GM21528 (cell line): ENCODE data around the gene FBXO24.
"Not testable (repeated sequence)": the region's sequence is repeated elsewhere in the genome, so short reads cannot be mapped to it uniquely, and the experiment has no call there.

ENCODE experiments used
- ATAC-seq: cut with Tn5 transposase; IDR thresholded peaks from one replicate; pipeline ENCODE4 v1.9.1; 2021; ENCODE audit warnings: mild to moderate bottlenecking, moderate library complexity; ENCODE audit not compliant: unreplicated experiment, low FRiP score

The FBXO24 gene, protein sequence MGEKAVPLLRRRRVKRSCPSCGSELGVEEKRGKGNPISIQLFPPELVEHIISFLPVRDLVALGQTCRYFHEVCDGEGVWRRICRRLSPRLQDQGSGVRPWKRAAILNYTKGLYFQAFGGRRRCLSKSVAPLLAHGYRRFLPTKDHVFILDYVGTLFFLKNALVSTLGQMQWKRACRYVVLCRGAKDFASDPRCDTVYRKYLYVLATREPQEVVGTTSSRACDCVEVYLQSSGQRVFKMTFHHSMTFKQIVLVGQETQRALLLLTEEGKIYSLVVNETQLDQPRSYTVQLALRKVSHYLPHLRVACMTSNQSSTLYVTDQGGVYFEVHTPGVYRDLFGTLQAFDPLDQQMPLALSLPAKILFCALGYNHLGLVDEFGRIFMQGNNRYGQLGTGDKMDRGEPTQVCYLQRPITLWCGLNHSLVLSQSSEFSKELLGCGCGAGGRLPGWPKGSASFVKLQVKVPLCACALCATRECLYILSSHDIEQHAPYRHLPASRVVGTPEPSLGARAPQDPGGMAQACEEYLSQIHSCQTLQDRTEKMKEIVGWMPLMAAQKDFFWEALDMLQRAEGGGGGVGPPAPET

DNA sequence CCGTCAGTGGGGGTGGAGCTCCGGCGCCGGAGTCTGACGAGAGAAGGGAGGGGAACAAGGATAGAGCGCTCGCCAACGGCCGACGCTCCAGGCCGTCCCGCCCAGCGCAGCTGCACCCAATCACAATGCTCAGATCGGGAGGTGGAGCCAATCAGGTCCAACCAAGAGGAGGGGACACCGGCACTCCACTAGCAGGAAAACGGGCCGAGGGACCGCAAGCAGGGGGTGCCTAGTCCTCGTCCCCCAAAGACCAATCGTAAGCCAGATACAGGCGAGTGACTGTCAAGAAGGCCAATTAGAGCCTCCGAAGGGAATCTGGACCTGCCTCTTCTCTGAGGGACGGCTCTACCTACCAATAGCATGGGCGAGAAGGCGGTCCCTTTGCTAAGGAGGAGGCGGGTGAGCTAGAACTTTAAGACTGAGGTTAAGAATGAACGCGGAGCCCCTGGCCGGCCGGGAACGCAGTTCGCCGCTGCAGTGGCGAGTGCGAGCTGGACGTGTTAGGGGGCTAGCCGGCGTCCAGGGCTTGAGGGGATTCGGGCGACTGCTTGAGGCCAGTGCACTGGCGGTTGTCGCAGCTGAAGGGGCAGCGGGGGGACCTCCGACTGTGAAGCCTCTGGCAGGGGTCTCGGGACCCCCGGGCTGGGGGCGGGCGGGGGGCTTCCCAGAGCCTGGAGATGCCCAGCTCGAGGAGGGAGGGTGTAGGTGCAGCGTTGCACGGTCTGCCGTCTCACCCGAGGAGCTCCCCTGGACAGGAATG is at the start of gene FBXO24:
Gene FBXO24, plus strand, starts transcription at position 63 of the 760 bp plus-strand sequence. Its CDS starts 298 bp downstream, at position 361.
- peak; percentile 83 for ATAC-seq

- not testable (repeated sequence) for ATAC-seq
These were observed 49.4 kb upstream of the FBXO24 start for GRCh38 chr7:100536695-100537094.

DNA sequence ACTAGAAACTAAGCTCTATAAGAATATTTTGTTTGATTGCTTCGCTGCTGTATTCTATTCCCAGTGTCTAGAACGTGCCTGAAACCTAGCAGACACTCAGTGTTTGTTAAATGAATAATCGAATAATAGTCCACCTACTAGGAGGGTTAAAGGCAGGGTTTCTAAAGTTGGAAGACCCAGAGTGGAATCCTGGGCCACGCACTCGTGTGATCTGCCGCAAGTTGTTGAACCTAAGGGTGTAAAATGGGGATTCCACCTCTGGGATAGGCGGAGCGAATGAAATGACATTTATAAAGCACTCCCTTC is 47.8 kb upstream of the FBXO24 start:
- ATAC-seq = no peak

GRCh38 chr7:100538654-100539435 is 47.3 kb upstream of the FBXO24 start, which contains the start of gene AGFG2:
Gene AGFG2 (plus strand): TSS chr7:100539203. CDS start chr7:100539347, 144 bp downstream.
- peak; percentile 94 for ATAC-seq

GRCh38 chr7:100539436-100540006 is 46.6 kb upstream of the FBXO24 start:
- no peak for ATAC-seq

- no peak for ATAC-seq
These were observed 45.9 kb upstream of the FBXO24 start for GRCh38 chr7:100540073-100540723.

GRCh38 chr7:100541309-100541708 is 44.8 kb upstream of the FBXO24 start:
- not testable (repeated sequence) for ATAC-seq

GRCh38 chr7:100543586-100543985 is 42.5 kb upstream of the FBXO24 start:
- ATAC-seq = no peak

- no peak for ATAC-seq
These were observed 41.7 kb upstream of the FBXO24 start for GRCh38 chr7:100544386-100544785.

DNA sequence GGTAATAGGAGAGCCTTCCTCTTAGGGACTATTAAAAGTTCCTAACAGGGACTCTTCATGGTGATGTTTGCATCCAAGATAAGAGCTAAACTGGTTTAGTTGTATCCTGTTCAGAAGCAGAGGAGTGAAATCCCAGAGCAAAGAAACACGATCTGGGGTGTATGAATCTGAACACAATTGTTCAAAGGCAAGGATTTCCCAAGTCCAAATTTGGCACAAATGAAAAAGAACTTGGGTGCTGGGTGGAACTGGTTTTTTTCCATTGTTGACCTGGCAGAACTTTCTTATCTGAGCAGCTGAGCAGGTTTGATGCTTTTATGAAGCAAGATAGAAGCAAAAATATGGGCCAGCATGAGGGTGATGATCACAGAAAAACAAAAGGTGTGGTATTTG is 41.2 kb upstream of the FBXO24 start:
- ATAC-seq = no peak

DNA sequence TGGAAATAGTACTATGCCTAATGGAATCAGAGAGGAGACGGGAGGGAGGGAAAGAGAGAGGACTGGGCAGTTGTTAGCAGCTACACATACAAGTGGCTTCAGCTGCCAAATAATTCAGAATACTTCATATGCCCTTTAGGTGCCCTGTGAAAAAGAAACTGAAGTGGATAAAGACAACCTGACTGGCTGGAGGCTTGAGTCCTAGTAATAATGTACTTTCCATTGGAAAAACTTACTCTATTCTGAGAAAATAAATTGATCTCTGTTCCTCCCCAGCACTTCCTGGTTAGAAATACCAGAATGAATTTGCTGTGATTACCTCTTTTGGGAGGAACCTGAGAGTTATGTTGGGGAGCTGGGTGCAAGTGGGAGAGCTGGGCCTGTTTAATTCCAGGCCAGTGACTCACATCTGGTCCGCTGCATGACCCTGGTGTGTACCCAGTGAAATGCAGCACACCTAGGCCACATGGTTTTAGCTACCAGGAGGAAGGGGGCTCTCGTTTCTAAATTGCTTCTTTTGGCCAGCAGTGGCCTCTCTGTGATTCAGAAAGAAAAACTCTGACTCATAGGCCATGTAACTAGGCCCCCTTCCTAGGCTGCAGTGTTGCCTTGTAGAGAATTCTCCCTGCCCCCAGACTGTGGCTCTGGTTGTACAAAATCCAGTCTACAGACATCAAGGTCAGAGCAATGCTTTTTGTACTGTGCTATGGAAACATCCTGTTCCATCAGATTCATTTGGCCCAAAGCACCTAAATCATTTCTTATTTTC is 40.6 kb upstream of the FBXO24 start:
- ATAC-seq = peak; percentile 43

DNA sequence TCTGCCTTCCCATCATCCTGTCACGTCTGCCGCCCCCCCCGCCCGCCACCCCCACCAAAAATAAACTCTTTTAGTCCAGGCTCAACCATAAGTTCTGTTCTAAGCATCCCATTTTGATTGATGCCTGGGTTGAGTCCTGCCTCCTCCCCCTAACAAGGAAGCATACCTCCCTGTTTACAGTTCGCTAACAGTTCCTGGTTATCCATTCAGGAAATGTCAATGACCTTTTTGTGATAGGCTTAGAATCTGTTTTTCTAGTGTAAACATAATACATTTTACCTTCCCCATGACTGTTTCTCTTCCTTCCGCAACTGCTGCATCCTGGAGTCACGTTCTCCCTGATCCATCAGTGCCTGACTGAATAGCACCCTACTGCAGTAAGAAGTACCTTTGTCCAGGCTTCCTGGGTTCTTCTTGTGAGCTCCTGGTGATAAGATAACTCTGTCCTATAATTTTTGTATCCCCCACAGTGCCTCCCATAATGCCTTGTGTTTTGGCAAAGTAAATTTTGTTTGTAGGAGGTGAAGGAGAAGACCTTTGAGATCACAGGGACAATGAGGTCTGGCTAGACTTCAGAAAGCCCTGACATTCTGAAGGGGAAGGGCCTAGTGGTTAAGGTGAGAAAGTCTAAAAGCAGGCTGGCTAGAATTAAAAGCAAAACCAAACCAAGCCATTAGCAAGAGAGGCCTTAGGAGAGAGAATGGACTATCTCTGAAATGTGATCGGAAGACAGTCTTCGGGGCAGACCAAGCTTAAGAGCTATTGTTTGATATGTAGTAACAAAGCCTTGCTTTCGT is 39.8 kb upstream of the FBXO24 start:
- no peak for ATAC-seq

DNA sequence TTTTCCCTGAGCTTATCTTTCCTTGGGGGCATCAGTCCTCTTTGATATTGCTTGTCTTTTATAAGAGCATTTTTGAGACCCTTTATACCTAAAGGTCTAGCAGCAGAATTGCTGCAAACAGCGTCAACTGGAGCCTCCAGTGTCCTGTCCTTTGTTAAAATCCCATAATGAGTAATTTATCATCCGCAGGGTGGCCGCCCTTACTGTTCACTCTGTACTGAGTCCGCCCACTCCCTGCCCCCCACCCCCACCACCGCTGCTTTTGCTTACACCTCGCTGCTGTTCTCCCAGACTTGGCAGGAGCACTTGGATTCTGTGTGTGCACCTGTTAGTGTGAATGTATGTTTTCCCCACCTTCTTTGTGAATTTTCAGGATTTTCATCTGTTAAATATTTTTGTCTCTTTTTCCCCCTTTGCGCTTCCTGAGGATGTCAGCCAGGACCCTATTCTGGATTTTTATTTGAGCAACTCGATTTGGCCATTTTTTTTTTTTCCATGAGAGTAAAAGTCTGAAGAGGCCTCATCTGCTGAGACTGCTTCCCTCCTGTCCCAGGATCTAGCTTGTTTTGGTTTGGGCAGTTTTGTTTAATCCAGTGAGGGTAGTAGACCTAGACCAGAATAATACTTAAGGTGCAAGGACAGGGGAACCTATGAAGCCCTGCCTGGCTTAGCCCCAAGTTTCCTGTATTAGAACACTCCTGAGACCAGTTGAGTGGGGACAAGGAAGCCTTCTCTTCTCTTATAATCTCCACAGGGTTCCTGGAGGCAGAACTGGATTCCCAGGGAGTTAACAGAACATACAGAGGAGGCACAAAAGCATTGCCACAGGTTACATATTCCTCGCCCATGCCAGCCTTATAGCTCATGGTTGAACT is 39.0 kb upstream of the FBXO24 start:
- no peak for ATAC-seq

GRCh38 chr7:100547872-100548271 is 38.3 kb upstream of the FBXO24 start:
- ATAC-seq = no peak

DNA sequence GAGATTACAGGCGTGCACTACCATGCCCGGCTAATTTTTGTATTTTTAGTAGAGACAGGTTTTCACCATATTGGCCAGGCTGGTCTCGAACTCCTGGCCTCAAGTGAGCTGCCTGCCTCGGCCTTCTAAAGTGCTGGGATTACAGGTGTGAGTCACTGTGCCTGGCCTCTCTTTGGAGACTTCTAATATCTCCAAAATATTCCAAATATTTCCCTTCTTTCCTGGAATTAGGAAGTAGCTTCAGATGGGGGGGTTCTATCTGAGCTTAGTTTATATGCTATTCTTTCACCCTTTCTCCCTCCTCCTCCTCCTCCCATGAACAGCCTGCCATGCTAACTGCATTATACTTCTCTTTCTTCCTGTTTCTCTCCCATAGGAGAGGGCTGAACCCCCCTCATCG is 37.7 kb upstream of the FBXO24 start:
- ATAC-seq = not testable (repeated sequence)

GRCh38 chr7:100552532-100552931 is 33.6 kb upstream of the FBXO24 start:
- no peak for ATAC-seq

DNA sequence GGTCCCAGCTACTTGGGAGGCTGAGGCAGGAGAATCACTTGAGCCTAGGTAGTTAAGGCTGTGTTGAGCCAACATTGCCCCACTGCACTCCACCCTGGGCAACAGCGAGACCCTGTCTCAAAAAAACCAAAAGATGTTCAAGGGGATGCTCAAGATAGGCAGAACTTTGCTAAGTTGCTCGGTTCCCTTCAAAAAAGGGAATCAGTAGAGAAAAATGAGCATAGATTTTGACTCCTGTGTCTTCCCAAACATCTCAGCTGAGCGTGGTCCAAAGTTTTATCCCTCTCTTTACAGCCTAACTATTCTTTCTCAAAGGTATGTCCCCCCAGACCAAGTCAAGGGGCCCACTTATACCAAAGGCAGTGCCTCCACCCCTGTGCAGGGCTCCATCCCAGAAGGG is 33.1 kb upstream of the FBXO24 start:
- no peak for ATAC-seq
